Endothelial cell (in vitro differentiated cells): ENCODE data around the gene ATF5. TPM values are rescaled to one million over a fixed set of nuclear protein-coding genes. Genes with fewer than 3 reads are reported as not detected.

Source experiments
- DNase-seq: peaks from one replicate; pipeline ENCODE4 v3.0.0; 2021; ENCODE audit warnings: low spot score
- H3K27ac Mint-ChIP-seq: one replicate; pipeline ENCODE4 v1.8.0; 2021; ENCODE audit warnings: mixed read lengths, inconsistent platforms; ENCODE audit not compliant: unreplicated experiment
- H3K27me3 Mint-ChIP-seq: one replicate; pipeline ENCODE4 v1.8.0; 2021; ENCODE audit warnings: mild to moderate bottlenecking, moderate library complexity, mixed read lengths, inconsistent platforms; ENCODE audit not compliant: unreplicated experiment
- H3K36me3 Mint-ChIP-seq: one replicate; pipeline ENCODE4 v1.8.0; 2021; ENCODE audit warnings: mild to moderate bottlenecking, low read depth, mixed read lengths, inconsistent platforms; ENCODE audit not compliant: unreplicated experiment
- H3K4me1 Mint-ChIP-seq: one replicate; pipeline ENCODE4 v1.8.0; 2021; ENCODE audit warnings: mild to moderate bottlenecking, mixed read lengths, inconsistent platforms; ENCODE audit not compliant: unreplicated experiment
- H3K4me3 Mint-ChIP-seq: one replicate; pipeline ENCODE4 v1.8.0; 2021; ENCODE audit warnings: mild to moderate bottlenecking, mixed read lengths, inconsistent platforms; ENCODE audit not compliant: unreplicated experiment
- H3K9me3 Mint-ChIP-seq: one replicate; pipeline ENCODE4 v1.8.0; 2021; ENCODE audit warnings: mixed read lengths, inconsistent platforms; ENCODE audit not compliant: unreplicated experiment
- CTCF ChIP-seq: fragments of 200-600 bp; sonication (generic); IDR thresholded peaks from one replicate; pipeline ENCODE4 v1.5.0; 2021; ENCODE audit warnings: antibody characterized with exemption; ENCODE audit not compliant: unreplicated experiment
- microRNA-seq: library from miRNA; unstranded; fragments of <30 nt; microRNA quantifications from one replicate; pipeline ENCODE4, GENCODE V29; 2020; ENCODE audit not compliant: unreplicated experiment
- total RNA-seq: library from RNA; stranded (reverse); fragmentation: NEBNext Ultra II Directional; extraction: Animal tissue kit (Norgen Biotek cat#: 25700); gene quantifications from one replicate; pipeline ENCODE4 v1.2.1, GENCODE V29; 2021; ENCODE audit not compliant: unreplicated experiment

ATF5 gene
- total RNA-seq, 1 donor from 2014 or later: 15.8 TPM

- Mint-ChIP-seq H3K4me1 (no peaks in the 10 kb centered on the region), H3K27me3 (peaks cover 7% of the 10 kb centered on the region), H3K36me3 (peaks cover 16% of the 10 kb centered on the region), H3K4me3 (no peak overlapping the region), H3K27ac (peak overlapping the region; percentile 20), H3K9me3 (no peaks in the 10 kb centered on the region)
- no peak for DNase-seq
- TF ChIP-seq CTCF: no peak
Observed at GRCh38 chr19:49977076-49977475, 48.1 kb downstream of the ATF5 start.

DNA sequence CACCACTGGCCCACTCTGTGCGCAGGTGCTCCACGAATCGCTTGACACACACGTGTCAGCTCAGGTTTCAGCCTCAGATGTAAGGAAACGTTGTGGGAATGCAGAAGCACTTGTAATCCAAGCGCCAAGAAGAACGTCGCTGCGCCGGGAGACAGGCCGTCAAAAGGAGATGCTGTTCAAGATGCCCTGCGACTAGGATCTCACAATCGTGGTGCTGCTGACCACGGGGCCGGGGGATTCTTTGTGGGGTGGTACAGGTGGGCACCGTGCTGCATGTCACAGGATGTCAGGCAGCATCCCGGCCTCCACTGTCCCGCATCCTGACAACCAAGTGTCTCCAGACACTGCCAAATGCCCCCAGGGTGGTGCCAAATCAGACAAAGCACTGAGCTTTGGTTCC, 48.9 kb downstream of the ATF5 start:
- Mint-ChIP-seq H3K4me1 (no peaks in the 10 kb centered on the region), H3K9me3 (no peaks in the 10 kb centered on the region), H3K4me3 (no peak overlapping the region), H3K27ac (no peak overlapping the region), H3K36me3 (peaks cover 16% of the 10 kb centered on the region), H3K27me3 (peaks cover 7% of the 10 kb centered on the region)
- no peak for TF ChIP-seq CTCF
- DNase-seq: no peak

DNA sequence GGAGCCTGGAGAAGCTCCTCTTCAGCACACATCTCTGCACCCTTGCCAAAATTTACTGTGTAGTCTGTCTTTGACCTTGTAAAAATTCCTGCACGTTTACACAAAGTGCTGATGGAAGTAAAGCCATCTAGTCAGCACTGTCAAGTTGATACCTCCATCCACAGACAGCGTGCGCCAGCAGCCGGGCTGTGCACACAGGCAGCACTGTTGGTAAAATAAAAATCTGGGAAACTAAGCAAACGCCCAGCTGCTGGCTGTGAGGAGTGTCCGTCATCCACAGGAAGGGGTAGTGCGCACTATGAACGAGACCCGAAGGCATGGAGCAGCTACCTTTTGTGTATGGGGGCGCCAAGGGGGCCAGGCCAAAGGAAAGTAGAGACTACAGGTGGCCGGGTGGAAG, 49.3 kb downstream of the ATF5 start:
- Mint-ChIP-seq H3K27me3 (peaks cover 7% of the 10 kb centered on the region), H3K27ac (no peak overlapping the region), H3K9me3 (no peaks in the 10 kb centered on the region)

GRCh38 chr19:49981603-49982593, 52.9 kb downstream of the ATF5 start:
- Mint-ChIP-seq H3K27ac (no peak overlapping the region), H3K27me3 (peaks cover 8% of the 10 kb centered on the region), H3K4me3 (peak overlapping the region; percentile 67), H3K9me3 (peaks cover 4% of the 10 kb centered on the region), H3K4me1 (no peaks in the 10 kb centered on the region), H3K36me3 (peaks cover 26% of the 10 kb centered on the region)
- no peak for DNase-seq
- no peak for TF ChIP-seq CTCF

More for the DNA sequence above, 49.3 kb downstream of the ATF5 start:
- H3K4me3 Mint-ChIP-seq: no peak overlapping the region
- TF ChIP-seq CTCF: no peak
- DNase-seq: no peak
- peaks cover 16% of the 10 kb centered on the region for H3K36me3 Mint-ChIP-seq
- no peaks in the 10 kb centered on the region for H3K4me1 Mint-ChIP-seq

Small RNAs within 50 kb of the gene (microRNA-seq; reads per million reads assigned to microRNA genes)
- gene MIR4750: 3.7 reads per million, percentile 43 among the genes with 10 or more reads in this experiment

Other genes with a start within 250 kb of the ATF5 start
- gene ADM5, start 239.6 kb upstream of the ATF5 start, total RNA-seq: 5.3 TPM
- 94.1 TPM for gene CPT1C, start 238.1 kb upstream of the ATF5 start, total RNA-seq
- gene TSKS, start 165.9 kb upstream of the ATF5 start, total RNA-seq: not detected
- gene AP2A1, start 162.2 kb upstream of the ATF5 start, total RNA-seq: 191 TPM
- gene FUZ, start 115.9 kb upstream of the ATF5 start, total RNA-seq: 15.6 TPM
- gene MED25, start 110.9 kb upstream of the ATF5 start, total RNA-seq: 117 TPM
- gene PTOV1, start 78.0 kb upstream of the ATF5 start, total RNA-seq: 231 TPM
- 96.0 TPM for gene PNKP, start 61.6 kb upstream of the ATF5 start, total RNA-seq
- gene AKT1S1, start 51.9 kb upstream of the ATF5 start, total RNA-seq: 48.2 TPM
- 36.8 TPM for gene TBC1D17, start 51.5 kb upstream of the ATF5 start, total RNA-seq
- 0.90 TPM for gene IL4I1, start 32.3 kb upstream of the ATF5 start, total RNA-seq
- 60.9 TPM for gene NUP62, start 299 bp downstream of the ATF5 start, total RNA-seq
- gene SIGLEC11, start 32.0 kb downstream of the ATF5 start, total RNA-seq: not detected
- gene VRK3, start 96.2 kb downstream of the ATF5 start, total RNA-seq: 51.2 TPM
- 10.9 TPM for gene ZNF473, start 96.8 kb downstream of the ATF5 start, total RNA-seq
- gene IZUMO2, start 234.1 kb downstream of the ATF5 start, total RNA-seq: not detected